Kidney epithelial cell (primary cell): ENCODE results near the gene EXOSC9. TPM values are rescaled to one million over a fixed set of nuclear protein-coding genes. Genes with fewer than 3 reads are reported as not detected.

Experiments
- DNase-seq: peaks from one replicate; pipeline ENCODE4 v3.0.0-alpha.2; 2010; ENCODE audit warnings: low read depth
- H3K27me3 ChIP-seq: 2 replicates; pipeline ENCODE4 v1.6.0; 2011; ENCODE audit warnings: low read length; ENCODE audit not compliant: control insufficient read depth, insufficient read depth
- H3K36me3 ChIP-seq: 2 replicates; pipeline ENCODE4 v1.5.1; 2011; ENCODE audit warnings: low read length; ENCODE audit not compliant: control insufficient read depth, insufficient read depth
- H3K4me3 ChIP-seq: 2 replicates; pipeline ENCODE4 v1.5.1; 2011; ENCODE audit warnings: low read depth, mild to moderate bottlenecking, control low read depth, low read length
- total RNA-seq: library from RNA; depleted of rRNA; stranded (reverse); fragments of >200 nt; gene quantifications from 2 replicates; pipeline ENCODE4 v1.2.3, GENCODE V29; 2015
- TF ChIP-seq, protein P1 (sequence below): IDR thresholded peaks from 2 replicates; pipeline ENCODE4 v1.5.1; 2011; ENCODE audit warnings: mild to moderate bottlenecking, moderate library complexity, low read length, control low read depth, inconsistent platforms; ENCODE audit not compliant: insufficient read depth, poor library complexity, severe bottlenecking

Gene EXOSC9
- total RNA-seq, 1 donor from 2014 or later: 39.2 TPM

DNA sequence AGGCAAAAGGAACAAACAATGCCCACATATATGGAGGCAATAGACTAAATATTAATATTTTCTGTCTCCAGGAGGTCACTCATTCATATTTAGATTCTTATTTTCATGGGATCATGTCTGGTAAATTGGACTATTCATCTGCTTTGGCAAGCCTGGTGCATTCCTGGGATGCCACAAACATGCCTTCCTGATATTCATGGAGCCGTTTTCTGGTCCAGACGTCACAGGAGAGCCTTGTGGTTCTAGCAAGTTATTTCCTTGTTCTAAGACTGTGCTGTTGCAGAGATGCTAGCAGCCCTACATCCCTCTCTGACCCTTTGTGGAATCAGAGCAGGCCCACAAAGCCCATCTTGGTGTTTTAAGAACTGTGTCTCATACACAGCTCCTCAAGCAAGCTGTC lies 16.1 kb upstream of the EXOSC9 start:
- Histone ChIP-seq H3K36me3 (no peaks in the 10 kb centered on the region), H3K27me3 (no peaks in the 10 kb centered on the region), H3K4me3 (no peak overlapping the region)
- DNase-seq: peak; percentile 50
- TF ChIP-seq, protein P1, sequence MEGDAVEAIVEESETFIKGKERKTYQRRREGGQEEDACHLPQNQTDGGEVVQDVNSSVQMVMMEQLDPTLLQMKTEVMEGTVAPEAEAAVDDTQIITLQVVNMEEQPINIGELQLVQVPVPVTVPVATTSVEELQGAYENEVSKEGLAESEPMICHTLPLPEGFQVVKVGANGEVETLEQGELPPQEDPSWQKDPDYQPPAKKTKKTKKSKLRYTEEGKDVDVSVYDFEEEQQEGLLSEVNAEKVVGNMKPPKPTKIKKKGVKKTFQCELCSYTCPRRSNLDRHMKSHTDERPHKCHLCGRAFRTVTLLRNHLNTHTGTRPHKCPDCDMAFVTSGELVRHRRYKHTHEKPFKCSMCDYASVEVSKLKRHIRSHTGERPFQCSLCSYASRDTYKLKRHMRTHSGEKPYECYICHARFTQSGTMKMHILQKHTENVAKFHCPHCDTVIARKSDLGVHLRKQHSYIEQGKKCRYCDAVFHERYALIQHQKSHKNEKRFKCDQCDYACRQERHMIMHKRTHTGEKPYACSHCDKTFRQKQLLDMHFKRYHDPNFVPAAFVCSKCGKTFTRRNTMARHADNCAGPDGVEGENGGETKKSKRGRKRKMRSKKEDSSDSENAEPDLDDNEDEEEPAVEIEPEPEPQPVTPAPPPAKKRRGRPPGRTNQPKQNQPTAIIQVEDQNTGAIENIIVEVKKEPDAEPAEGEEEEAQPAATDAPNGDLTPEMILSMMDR: no peak

DNA sequence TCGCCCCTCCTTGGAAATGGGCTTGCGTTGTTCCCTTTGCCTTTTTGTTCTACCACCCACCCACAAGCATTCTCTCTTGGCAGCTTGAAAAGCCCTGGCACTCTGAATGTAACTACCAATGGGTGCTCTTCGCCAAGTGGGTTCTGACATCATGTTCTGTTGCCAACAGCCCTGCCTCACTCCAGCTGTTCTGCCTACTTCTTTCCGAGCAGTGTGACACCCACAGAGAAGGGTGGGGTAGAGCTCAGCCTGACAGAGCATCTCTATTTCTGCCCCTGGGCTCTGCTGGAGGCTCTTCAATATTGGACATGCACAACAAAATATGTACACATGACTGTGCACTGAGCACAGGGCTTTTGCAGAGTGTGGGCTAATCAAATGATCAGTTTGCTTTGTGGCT lies 15.6 kb upstream of the EXOSC9 start:
- no peak for DNase-seq
- TF ChIP-seq, protein P1: no peak
- Histone ChIP-seq H3K27me3 (no peaks in the 10 kb centered on the region), H3K36me3 (no peaks in the 10 kb centered on the region), H3K4me3 (no peak overlapping the region)

DNA sequence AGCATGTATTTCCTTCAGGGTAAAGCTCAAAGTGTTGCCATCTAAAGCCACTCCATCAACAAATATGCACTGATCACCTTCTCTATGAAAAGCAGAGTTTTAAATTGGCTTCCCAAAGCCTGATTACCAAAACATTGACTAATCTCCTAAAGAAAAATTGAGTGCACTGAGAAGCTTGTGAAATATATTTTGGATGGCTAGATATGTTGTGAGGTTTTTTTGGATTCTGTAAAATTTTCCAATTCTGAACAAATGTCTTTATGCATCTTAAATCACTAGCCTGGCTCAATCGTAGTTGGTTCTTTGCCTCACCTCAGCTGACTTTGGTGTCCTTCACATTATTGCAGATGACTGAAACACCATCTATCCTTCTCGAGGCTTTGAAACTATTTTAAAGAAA lies 14.9 kb upstream of the EXOSC9 start:
- Histone ChIP-seq H3K4me3 (no peak overlapping the region), H3K36me3 (no peaks in the 10 kb centered on the region), H3K27me3 (no peaks in the 10 kb centered on the region)
- no peak for DNase-seq
- TF ChIP-seq, protein P1: no peak

DNA sequence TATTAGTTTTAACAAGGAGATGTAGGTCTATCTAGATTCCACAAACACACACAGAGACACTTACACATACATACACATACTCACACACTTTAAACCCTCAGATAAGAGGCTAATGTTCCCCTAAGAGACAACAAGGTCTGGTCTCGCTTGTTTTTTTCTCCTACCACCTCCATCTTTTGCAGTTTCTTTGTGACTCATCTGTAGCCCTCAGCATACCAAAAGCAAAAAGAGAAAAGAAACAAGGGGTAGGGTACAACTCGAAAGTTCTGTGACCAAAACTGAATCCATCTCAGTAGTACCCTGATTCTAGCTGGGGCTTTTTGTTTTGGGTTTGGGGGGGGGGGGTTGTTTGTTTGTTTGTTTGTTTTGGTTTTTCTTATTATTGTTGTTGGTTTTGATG lies 12.2 kb upstream of the EXOSC9 start:
- H3K27me3 ChIP-seq: no peaks in the 10 kb centered on the region
- no peak overlapping the region for H3K4me3 ChIP-seq
- no peak for DNase-seq
- H3K36me3 ChIP-seq: no peaks in the 10 kb centered on the region
- TF ChIP-seq, protein P1: no peak

DNA sequence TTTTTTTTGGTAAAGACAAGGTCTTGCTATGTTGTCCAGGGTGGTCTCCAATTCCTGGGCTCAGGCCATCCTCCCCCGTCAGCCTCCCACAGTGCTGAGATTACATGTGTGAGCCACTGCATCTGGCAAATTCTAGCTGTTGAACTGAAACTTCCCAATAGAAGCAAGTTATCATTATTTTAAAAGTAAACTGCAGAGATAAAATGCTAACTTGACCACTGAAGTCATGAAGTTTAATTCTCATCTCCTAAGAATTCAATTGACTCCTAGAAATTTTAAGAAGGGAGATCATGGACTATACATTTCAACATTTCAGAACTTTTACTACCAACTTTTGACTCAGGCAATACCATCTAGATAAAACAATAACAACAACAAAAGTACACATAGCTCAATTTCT lies 11.7 kb upstream of the EXOSC9 start:
- DNase-seq: no peak
- Histone ChIP-seq H3K4me3 (no peak overlapping the region), H3K27me3 (no peaks in the 10 kb centered on the region), H3K36me3 (no peaks in the 10 kb centered on the region)
- TF ChIP-seq, protein P1: no peak

DNA sequence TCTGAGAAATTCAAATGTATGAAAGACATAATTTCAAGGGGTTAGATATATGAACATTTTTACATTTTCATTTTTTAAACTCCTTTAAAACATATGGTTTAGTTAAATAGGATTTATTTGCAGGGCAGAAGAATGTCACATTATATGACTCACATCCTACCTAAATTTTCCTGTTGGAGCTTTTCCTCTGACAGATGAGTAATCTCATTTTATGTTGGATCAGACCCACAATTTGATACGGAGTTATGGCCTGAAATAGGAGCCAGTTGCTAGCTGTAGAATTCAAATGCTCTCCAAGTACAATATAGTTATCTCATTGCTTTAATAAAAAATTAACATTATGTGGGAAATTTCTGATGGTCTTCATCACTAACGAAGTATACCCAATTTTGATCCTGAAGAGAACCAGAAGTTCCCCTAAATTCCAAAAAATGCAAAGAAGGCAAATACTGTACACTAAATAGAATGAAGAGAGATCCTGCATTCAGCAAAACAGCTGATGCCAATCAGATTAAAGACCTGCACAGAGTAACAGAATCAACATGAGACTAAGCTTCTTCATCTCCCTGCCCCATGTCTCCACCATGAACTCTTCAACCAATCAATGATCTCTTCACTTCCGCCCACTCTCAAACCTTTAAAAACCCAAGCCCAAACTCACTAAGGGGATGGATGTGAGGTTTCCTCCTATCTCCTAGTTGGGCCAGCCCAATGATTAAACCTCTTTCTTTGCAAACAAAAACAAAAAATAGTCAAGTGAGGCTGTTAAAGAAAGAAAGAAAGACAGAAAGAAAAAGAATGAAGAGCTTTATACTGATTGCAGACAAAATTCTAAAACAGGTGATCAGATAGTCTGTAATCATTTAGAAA lies 10.9 kb upstream of the EXOSC9 start:
- Histone ChIP-seq H3K4me3 (no peak overlapping the region), H3K27me3 (no peaks in the 10 kb centered on the region), H3K36me3 (no peaks in the 10 kb centered on the region)
- TF ChIP-seq, protein P1: no peak
- no peak for DNase-seq
